ENCODE measurements around the gene FRMD4B. TPM values are rescaled to one million over a fixed set of nuclear protein-coding genes. Genes with fewer than 3 reads are reported as not detected.

FRMD4B gene
- total RNA-seq, 4 donors from 2014 or later: 58.0 to 71.9 (median 63.4) TPM

- DNase-seq (ENCODE audit: low spot score in 2 of 2): no peak
- no peak overlapping the region for H3K4me3 ChIP-seq (ENCODE audit: low read depth, poor library complexity, severe bottlenecking)
- TF ChIP-seq CTCF (IDR thresholded peaks at IDR 0.05) (no peak), POLR2A (IDR thresholded peaks at IDR 0.05) (no peak)
- 73 to 76% methylated on average over 2 of the region's 2 CpGs for WGBS, 2 donors
- intact Hi-C loops (cut with DNase I; ENCODE audit: low total_unique reads): no loop called here
Observed at GRCh38 chr3:69174445-69174844, 211.4 kb downstream of the FRMD4B start.

- no peak overlapping the region for H3K4me3 ChIP-seq (ENCODE audit: low read depth, poor library complexity, severe bottlenecking)
- DNase-seq (ENCODE audit: low spot score in 2 of 2): no peak
- 94 to 100% methylated on average over 1 of the region's 1 CpG for WGBS, 2 donors
- TF ChIP-seq CTCF (IDR thresholded peaks at IDR 0.05) (no peak), POLR2A (IDR thresholded peaks at IDR 0.05) (no peak)
- intact Hi-C loops (cut with DNase I; ENCODE audit: low total_unique reads): loop anchor here (2.0 kb wide), 1 partner anchor 135 kb away; no protein-coding TSS in a partner anchor
Observed at GRCh38 chr3:69172058-69172457, 213.8 kb downstream of the FRMD4B start.

GRCh38 chr3:69166446-69166845 lies 219.4 kb downstream of the FRMD4B start:
- no peak overlapping the region for H3K4me3 ChIP-seq (ENCODE audit: low read depth, poor library complexity, severe bottlenecking)
- DNase-seq (ENCODE audit: low spot score in 2 of 2): no peak
- TF ChIP-seq CTCF (IDR thresholded peaks at IDR 0.05) (no peak), POLR2A (IDR thresholded peaks at IDR 0.05) (no peak)
- intact Hi-C loops (cut with DNase I; ENCODE audit: low total_unique reads): loop anchor here (10.0 kb wide), 2 partner anchors 258 to 498 kb away; no protein-coding TSS in a partner anchor
- 82 to 84% methylated on average over 1 of the region's 1 CpG for WGBS, 2 donors

- intact Hi-C loops (cut with DNase I; ENCODE audit: low total_unique reads): loop anchor here (10.0 kb wide), 2 partner anchors 259 to 499 kb away; no protein-coding TSS in a partner anchor
- no peak for DNase-seq (ENCODE audit: low spot score in 2 of 2)
- TF ChIP-seq POLR2A (IDR thresholded peaks at IDR 0.05): no peak
- TF ChIP-seq CTCF (IDR thresholded peaks at IDR 0.05): no peak
- no peak overlapping the region for H3K4me3 ChIP-seq (ENCODE audit: low read depth, poor library complexity, severe bottlenecking)
- 99 to 100% methylated on average over 4 of the region's 4 CpGs for WGBS, 2 donors
Observed at GRCh38 chr3:69165744-69166143, 220.1 kb downstream of the FRMD4B start.

- DNase-seq (ENCODE audit: low spot score in 2 of 2): no peak
- no peak overlapping the region for H3K4me3 ChIP-seq (ENCODE audit: low read depth, poor library complexity, severe bottlenecking)
- intact Hi-C loops (cut with DNase I; ENCODE audit: low total_unique reads): loop anchor here (10.0 kb wide), 2 partner anchors 261 to 501 kb away; no protein-coding TSS in a partner anchor
- no peak for TF ChIP-seq POLR2A (IDR thresholded peaks at IDR 0.05)
- no peak for TF ChIP-seq CTCF (IDR thresholded peaks at IDR 0.05)
Observed at GRCh38 chr3:69164296-69164695, 221.6 kb downstream of the FRMD4B start.

Data from lower leg skin (tissue), 4 donors.